Gastroesophageal sphincter (tissue), 3 donors: ENCODE measurements around the gene WNK2.

Source experiments
- CTCF ChIP-seq, 4 experiments: fragments of 200-600 bp in 2 of 4; fragments of 450-650 bp in 2 of 4; sonication (generic) in 1 of 4; IDR thresholded peaks; one replicate each; pipeline ENCODE4 v1.5.1; 2017 to 2019; ENCODE audit warnings: antibody characterized with exemption in 4 of 4, mild to moderate bottlenecking in 2 of 4, moderate library complexity in 2 of 4
- POLR2A ChIP-seq, 2 donors: fragments of 450-650 bp; IDR thresholded peaks; one replicate each; pipeline ENCODE4 v1.6.1; 2017; ENCODE audit warnings: antibody characterized with exemption in 2 of 2, mild to moderate bottlenecking in 2 of 2, moderate library complexity in 1 of 2
- POLR2AphosphoS5 ChIP-seq: sonication (generic); formaldehyde crosslinking; IDR thresholded peaks from one replicate; pipeline ENCODE4 v1.6.1; 2017; ENCODE audit warnings: antibody characterized with exemption

- TF ChIP-seq POLR2AphosphoS5 (no peak), POLR2A (IDR thresholded peaks at IDR 0.05) (no peak), CTCF (IDR thresholded peaks at IDR 0.05) (no peak)
Observed at GRCh38 chr9:93276973-93277372, 93.0 kb downstream of the WNK2 start.
